GM21825 (cell line): Measurements from ENCODE around the gene SHROOM3.
"Not testable (repeated sequence)": the region's sequence is repeated elsewhere in the genome, so short reads cannot be mapped to it uniquely, and the experiment has no call there.

Experiments
- ATAC-seq: cut with Tn5 transposase; IDR thresholded peaks from one replicate; pipeline ENCODE4 v1.9.1; 2021; ENCODE audit warnings: mild to moderate bottlenecking, moderate library complexity; ENCODE audit not compliant: unreplicated experiment

Gene SHROOM3

DNA sequence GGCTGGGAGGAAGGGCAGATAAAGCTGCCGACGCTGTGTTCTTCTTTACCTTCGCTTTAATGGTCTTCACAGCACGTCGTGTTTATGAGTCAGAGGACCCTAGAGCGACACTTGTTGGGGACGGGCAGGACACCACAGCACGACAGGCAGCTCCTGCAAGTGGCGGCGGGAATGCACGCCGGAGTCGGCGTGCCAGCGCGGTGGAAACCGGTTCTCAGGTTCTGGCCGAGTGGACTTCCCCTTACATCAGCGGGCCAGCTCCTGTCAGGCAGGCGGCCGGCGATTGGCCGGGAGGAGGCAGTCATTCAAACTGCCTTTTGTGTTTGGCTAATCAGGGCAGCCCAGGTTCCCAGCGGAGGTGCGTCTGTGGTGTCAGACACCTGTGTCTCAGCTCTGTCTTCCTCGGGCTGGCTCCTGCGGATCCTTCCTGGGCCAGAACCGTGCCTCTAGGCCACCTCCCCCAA, 150.9 kb downstream of the SHROOM3 start:
- ATAC-seq: peak; percentile 64

DNA sequence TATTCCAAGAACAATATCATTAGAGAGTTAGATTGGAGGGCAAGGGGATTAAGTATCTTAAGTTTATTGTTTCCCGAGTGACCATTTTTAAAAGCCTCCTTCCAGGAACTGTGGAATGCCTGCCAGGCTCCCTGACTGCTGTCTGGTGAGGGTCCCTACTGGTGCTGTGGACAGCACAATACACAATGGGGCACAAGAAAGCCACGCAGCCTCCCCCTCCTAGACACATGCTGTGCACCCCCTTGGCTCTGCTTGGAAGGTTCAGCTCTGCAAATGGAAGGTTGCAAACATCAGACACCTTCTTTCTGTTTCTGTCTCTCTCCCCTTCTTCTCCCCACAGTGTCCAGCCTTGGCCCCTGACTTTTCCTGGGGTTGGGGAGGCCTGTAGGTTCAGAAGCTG, 153.2 kb downstream of the SHROOM3 start:
- no peak for ATAC-seq

DNA sequence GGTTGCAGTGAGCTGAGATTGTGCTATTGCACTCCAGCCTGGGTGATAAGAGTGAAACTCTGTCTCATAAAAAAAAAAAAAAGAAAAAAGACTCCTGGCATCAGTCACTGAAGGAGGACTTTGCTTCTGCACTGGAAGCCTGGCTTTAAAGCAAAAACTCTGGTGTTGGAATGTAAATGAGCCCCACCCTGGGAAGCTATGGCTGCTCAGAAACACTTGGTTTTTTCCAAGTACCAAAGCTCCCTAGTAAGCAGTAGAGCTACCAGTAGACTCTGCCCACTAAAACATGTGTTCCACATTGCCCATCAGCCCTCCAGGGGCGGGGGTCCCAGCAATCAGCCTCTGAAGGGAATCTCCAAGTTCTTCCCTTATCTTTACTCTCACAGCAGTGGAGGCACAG, 154.4 kb downstream of the SHROOM3 start:
- no peak for ATAC-seq

DNA sequence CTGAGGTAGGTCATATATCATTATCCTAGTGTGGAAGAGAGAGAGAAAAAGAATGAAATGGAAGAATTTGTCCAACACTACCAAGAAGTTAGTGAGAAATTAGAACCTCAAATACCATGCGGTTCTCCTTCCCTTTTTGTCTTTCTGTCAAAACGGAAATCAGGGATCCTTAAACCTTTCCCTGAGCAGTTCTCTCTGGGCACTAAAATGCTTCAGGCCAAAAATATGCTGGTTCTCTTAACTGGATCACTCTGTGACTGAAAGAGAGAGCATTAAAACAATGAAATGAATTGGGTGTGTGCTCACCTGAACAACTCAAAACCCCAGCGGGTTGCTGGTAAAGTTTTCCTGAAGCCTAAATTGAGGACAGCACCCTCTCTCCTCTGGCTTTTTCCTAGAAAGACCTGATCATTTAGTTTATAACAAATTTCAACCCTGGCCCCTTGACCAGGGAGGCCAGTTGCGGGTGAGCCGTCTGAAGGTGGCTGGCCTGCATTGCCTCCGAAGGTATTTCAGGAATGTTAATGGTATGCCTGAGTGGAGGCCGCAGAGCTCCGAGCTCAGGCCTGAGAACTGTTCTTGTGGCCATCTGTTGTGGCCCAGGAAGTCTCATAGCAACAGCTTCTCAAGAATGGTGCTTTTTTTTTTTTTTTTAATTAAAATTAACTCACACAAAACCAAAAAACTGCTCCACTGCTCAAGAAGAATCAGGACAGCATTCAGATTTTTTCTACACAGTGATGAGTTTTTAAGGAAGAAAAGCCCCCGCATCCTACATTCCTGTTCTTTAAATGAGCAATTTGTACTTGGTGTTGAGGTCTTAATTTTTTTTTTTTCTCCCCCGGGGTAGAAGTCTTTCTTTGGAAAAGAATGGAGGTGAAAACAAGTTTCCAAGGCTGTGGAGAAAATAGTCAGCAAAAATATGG, 155.1 kb downstream of the SHROOM3 start:
- ATAC-seq: no peak

DNA sequence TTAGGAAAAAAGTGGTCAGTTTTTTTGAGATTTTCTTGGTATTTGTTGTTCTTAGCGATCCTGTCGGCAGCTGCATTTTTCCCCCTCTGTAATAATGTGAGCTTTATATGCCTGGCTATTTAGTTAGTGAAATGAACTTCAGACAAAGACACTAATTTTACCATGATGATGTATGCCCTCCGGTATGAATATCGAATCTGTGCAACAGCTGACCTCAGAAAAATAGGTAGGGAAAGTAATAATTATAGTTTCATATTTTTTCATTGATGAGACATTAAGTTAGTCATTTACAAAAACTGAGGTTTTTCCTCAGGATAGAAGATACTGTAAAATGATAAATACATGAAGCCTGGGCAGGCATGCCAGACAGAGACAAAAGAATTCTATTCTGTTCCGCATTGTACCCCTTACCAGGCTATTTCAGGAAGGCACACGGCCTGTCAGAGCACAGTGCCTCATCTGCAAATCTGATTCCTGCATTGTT, 155.8 kb downstream of the SHROOM3 start:
- ATAC-seq: no peak

DNA sequence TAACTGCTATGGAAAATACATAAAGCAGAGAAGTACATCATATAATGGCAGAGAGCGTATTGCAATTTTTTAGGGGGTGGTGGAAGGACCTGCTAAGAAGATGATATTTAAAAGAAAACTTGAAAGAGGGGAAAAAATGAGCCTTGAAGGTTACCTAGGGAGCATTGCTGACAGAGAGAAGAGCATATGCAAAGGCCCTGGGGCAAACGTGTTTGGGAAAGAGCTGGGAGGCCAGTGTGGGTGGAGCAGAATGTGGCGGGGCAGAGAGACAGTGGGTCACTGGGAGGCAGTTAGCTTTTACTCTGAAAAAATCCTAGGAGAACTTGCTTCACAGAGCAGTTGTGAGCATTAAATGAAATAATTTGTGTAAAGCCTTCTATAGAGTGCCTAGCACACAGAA, 157.0 kb downstream of the SHROOM3 start:
- no peak for ATAC-seq

DNA sequence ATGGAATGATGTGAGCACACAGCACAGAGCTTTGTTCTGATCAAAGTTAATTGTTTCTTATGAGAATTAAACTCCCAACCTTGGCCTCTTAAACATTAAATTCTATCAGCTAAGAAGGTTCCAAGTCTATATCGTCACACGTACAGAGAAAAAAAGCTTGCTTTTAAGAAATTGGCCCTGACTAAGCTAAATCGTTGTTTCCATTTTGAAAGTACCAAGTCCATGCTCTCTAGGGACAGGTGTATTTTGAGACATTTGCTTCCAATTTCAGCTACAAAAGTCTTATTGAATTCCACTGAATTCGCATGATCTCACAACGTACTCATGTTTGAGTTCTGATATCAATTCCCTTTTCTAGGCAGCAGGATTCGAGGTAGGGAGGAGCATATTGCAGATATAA, 157.4 kb downstream of the SHROOM3 start:
- ATAC-seq: no peak

DNA sequence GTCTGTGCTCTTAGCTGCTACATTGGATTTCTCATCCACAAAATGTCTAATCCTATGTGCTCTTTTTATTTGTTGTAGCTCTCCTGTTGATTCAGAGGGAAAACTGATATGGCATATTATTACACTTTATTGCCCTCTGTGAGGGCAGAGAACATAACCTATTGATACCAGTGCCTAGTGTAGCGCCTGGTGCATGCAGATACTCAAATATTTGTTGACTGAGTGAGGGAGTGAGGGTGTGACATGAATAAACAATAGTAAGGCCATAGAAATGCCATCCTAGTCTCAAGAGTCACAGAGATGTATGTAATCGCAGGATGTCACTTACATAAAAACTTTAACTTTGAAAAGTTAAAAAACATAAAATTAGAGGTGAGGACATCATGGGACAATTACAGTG, 159.1 kb downstream of the SHROOM3 start:
- no peak for ATAC-seq

DNA sequence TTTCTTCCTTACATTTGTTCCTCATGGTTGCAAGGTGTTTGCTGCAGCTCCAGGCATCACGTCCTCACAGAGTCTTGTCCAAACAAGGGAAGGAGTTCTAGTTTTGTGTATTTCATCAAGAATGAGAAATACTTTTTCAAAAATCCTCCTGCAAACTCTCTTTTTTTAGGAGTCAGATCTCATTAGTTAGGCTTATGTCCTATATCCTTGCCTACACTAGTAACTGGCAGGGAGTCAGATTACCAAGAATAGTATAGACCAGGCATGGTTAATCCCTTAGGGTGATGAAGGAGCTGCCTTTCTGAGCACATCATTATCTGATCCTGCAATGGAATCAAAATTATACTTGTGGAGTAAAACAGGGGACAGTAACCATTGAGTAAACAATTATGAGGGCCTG, 160.4 kb downstream of the SHROOM3 start:
- no peak for ATAC-seq

DNA sequence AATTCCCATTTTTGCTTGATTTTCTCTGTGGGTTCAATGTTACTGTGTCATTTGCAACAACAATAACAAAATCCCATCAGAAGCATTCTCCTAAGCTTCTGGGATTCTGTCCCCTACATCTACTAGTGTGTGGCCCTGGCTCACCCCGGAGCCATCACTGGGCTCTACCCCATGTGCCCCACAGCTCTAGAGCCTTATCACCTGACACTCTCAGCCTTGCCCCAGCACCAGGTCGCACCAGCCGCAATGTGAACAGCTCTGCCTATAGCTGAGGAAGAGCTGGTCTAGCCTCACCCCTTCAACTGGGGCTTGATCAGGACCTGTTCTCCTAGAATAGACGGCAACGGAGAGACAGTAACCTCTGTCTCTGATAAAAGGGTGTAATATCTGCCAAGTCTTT, 161.7 kb downstream of the SHROOM3 start:
- ATAC-seq: no peak

DNA sequence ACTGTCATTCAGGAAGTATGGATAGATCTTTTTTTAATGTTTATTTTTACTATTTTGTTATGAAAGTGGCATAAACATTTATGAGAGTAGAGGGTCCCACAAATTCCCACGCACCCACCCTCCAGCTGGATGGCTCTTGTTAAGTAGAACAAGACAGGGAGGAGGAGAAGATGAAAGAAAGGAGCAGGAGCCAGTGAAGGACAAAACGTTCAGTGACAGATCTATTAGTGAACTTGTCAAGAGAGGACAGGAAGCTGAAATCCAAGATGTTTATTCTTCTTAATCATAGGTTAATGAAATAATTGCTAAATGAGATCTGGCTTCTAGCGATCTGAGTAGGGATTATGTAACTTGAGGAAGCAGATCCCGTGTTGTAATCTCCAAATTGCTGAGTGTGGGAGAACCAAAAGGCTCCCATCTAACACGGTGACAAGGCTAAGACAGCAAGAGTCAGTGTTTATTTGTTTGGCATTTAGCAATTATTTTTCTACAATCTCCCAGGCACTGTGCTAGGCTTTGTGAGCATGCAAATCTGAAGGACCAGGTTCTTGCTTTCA, 162.5 kb downstream of the SHROOM3 start:
- ATAC-seq: no peak

DNA sequence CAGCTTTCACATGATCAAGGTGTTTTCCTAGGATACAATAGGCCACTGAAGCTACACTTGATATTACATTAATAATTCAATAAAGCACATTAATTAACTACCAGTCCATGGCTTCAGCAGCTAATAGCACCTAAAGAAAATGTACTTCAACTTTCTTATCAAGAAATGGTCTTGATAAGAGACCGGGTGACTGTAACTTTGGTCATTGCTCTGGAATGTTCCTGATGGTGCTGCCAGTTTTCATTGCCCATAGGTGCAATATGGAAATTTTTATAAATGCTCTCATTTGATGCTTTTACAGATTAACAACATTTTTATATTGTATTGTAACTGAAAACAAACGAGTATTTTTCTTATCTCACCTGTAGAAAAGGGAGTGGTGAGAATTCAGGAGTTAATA, 165.4 kb downstream of the SHROOM3 start:
- ATAC-seq: no peak

DNA sequence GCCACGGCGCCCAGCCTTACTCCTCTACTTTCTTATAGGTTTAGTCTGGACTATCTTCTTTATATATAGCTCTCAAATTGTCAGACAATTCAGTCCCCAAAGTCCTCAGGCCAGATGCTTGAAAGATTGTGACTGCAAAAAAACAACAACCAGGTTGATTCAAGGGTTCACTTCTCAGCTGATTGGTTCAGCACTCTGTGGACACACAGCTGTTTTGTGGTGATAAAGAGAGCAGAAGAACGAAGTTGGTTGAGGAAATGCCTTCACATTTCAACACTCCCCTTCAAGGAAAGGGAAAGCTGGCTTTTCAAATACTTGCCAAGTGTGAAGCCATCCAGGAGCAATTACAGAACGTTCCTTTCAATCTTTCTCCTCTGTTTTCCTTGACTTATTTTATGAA, 166.8 kb downstream of the SHROOM3 start:
- no peak for ATAC-seq

DNA sequence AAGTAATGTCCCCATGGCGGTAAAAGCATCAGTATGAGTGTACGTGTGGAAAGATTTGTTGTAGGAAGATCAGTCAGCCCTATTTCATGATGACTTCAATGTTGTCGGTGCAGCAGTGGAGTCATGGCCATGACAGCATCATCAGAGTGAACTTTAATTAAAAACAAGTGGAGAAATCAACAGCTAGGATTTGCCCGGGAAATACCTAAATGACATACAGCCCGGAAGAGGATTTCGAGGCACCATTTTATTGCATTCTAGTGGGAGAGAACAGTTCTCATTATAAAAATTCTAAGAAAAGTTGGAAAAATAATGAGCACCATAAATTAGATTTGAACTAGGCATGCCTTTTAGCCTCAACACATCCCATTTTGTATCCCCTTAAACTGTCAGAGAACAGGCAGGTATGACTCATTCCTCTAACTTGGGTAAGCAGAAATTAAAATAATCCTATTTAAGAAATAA, 170.1 kb downstream of the SHROOM3 start:
- no peak for ATAC-seq

DNA sequence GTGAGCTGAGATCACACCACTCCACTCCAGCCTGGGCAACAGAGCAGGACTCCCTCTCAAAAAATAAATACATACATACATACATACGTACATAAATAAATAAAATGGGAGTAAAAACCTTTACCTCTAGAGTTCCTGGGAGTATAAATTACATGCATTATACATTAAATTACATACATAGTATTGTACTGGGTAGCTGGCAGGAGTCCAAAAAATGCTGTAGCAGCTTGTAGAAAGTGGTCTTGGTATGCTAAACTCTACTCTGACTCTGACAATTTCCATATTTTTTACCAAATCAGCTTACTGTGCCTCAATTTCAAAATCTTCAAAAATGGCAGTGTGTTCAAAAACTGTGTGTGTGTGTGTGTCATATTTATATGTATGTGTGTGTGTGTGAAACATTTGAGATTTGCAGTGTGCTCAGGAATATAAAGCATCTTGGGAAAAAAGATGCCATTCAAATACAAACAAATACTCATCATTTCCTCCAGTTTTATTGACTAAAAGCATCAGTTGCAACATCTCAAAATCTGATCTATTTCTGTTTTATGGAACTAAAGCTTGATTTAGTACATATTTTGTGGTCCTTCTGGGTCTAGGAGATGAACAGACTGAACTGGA, 171.7 kb downstream of the SHROOM3 start:
- ATAC-seq: no peak

DNA sequence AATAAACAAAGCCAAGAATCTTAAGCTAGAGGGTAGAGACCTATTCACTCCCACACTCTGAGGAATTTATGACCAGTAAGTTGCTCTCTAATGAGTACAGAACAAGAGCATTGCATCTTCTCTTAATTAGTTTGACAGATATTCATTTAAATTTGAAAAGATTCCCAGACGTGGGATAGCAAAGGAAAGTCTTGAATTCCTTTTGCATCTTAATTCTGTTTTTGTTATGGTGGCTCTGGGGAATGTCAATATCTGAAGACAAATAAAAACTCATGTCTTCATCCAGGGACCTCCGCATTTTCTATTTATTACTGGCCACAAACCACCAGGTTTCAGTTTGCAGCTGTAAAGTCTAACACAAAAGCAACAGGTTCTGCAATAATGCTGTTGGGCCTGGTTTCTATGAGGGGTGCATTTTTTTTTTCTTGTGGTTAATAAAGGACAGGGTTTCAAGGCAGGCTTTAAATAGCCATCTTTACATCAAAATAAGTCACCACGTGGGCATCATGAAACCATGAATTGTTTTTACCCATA, 172.3 kb downstream of the SHROOM3 start:
- peak; percentile 94 for ATAC-seq

DNA sequence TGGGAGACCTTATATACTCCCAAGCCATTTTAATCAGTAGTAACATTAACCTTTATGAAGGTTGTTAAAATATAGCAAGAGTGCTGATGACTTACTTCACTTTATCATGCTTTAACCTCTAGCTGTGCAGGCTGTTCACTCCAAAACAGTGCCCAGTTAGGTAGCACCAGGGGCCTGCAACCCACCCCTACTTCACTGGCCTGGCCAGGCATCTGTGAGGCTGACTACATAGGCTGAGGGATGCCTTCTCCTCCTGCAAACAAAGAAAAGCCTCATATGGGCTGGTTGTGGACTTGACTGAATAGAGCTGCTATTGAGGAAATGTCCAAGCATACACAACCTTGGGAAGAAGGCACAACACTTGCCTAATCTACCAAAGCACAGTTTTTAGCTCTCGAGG, 172.8 kb downstream of the SHROOM3 start:
- no peak for ATAC-seq

DNA sequence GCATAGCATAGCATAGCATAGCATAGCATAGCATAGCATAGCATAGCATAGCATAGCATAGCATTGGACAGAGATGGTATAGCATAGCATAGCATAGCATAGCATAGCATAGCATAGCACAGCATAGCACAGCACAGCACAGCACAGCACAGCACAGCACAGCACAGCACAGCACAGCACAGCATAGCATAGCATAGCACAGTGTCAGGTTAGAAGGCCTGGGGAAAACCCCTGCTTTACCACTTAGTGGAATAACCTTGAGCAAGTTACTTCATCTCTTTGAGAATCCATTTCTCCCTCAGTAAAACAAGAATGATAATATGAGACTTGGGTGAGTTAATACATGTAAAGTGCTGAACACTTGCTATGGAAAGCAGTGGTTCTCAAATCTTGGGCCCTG, 173.5 kb downstream of the SHROOM3 start:
- not testable (repeated sequence) for ATAC-seq

DNA sequence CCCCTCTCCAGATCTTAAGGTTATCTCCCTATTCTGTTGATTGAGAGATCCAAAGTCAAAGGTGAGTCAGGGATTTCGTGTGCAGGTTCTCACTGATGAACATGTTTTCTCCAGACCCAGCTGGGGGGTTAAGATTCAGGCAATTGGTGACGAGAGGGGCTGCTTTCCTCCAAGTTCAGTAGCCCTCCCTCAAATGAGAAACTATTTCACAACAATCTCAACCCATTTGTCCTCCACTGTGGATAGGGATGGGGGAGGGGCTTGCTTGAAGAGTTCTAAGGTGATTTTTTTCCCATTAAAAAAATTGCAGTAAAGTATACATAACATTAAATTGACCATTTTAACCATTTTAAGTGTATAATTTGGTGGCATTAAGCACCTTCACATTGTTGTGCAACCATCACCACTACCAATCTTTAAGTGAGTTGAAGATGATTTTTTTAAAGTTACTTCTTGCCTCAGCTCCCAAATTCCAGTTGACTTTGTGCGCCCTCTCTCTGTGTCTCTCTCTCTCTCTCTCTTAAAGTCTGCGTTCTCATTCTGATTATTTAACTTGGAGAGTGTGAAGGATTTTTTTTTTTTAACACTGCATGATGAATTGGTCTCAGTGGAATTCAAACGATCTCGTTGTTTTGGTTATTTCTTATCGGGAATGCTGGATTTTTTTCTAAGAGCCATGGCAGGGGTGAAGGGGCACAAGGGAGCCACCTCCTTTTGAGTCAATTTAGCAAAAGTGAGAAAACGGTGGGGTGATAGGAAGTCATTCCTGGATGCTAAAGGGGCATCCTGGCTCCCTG, 175.9 kb downstream of the SHROOM3 start:
- no peak for ATAC-seq

DNA sequence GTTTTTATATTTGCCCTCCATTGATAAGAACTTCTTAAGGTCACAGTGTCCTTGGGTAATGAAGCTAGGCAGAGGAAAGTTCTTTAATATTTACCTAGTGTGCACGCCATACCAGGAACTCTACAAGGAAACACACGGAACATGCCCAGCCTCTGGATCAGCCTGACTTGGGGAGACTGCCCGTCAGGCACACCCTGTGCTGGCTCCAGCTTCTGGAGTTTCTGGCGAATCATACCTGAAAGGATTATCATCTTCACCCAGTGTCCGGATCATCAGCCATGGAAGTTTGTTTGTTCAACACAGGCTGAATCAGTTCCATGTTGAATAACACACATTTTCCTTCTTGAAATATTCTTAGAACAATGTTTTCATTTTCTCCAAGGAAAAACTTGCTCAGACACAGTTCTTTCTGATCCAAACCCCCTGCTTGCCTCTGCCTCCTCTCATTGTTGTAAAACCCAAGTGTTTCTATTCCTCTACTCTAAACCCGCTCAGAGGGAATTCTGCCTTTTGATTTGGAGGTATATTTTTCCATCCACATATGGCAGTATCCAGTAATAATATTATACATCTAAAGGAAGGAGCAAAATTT, 176.7 kb downstream of the SHROOM3 start:
- ATAC-seq: no peak
